OCI-LY7 (cell line): ENCODE measurements around the gene SLC12A3.

Experiments
- EZH2phosphoT487 ChIP-seq: fragments of 200-600 bp; sonication (generic); IDR thresholded peaks from 2 replicates; pipeline ENCODE4 v1.6.1; 2018; ENCODE audit warnings: low read depth, borderline replicate concordance, mild to moderate bottlenecking, mixed run types, antibody characterized with exemption, low read length, moderate library complexity, mixed read lengths
- TF ChIP-seq, protein P1 (sequence below): fragments of 200-600 bp; sonication (generic); conservative IDR thresholded peaks from 2 replicates; pipeline ENCODE4 v1.5.1; 2014; ENCODE audit warnings: mild to moderate bottlenecking, antibody characterized with exemption, low read length, moderate library complexity, mixed read lengths

DNA sequence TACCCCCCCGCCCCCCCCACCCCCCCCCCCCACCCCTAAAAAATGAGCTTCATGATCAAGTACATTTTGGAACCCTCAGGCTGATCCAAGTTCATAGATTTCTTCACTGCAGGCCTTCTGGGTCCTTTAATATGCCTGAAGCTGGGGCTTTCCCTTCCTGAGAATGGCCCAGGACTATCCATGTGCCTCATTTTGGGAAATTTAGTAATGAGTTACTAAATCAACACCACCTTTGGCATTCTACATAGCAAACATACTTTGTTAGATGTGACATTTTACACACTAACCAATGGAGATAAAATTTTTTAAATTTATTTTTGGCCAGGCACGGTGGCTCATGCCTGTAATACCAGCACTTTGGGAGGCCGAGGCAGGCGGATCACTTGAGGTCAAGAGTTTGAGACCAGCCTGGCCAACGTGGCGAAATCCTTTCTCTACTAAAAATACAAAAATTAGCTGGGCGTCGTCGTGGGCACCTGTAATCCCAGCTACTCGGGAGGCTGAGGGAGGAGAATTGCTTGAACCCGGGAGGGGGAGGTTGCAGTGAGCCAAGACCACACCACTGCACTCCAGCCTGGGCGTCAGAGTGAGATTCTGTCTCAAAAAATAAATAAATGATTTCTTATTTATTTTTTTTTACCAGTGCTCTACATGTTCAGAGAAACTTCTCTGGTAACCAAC lies 81.0 kb downstream of the SLC12A3 start:
- TF ChIP-seq, protein P1, sequence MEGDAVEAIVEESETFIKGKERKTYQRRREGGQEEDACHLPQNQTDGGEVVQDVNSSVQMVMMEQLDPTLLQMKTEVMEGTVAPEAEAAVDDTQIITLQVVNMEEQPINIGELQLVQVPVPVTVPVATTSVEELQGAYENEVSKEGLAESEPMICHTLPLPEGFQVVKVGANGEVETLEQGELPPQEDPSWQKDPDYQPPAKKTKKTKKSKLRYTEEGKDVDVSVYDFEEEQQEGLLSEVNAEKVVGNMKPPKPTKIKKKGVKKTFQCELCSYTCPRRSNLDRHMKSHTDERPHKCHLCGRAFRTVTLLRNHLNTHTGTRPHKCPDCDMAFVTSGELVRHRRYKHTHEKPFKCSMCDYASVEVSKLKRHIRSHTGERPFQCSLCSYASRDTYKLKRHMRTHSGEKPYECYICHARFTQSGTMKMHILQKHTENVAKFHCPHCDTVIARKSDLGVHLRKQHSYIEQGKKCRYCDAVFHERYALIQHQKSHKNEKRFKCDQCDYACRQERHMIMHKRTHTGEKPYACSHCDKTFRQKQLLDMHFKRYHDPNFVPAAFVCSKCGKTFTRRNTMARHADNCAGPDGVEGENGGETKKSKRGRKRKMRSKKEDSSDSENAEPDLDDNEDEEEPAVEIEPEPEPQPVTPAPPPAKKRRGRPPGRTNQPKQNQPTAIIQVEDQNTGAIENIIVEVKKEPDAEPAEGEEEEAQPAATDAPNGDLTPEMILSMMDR: no peak
- no peak for TF ChIP-seq EZH2phosphoT487
